NOMO-1 (cell line): ENCODE results near the gene MAB21L2.
"Not testable (repeated sequence)": the region's sequence is repeated elsewhere in the genome, so short reads cannot be mapped to it uniquely, and the experiment has no call there.

ENCODE experiments used
- DNase-seq, 2 experiments: peaks; one replicate each; lab custom pipeline; 2025; ENCODE audit not compliant: unreplicated experiment in 2 of 2; lab: John Stamatoyannopoulos, UW

The MAB21L2 gene

DNA sequence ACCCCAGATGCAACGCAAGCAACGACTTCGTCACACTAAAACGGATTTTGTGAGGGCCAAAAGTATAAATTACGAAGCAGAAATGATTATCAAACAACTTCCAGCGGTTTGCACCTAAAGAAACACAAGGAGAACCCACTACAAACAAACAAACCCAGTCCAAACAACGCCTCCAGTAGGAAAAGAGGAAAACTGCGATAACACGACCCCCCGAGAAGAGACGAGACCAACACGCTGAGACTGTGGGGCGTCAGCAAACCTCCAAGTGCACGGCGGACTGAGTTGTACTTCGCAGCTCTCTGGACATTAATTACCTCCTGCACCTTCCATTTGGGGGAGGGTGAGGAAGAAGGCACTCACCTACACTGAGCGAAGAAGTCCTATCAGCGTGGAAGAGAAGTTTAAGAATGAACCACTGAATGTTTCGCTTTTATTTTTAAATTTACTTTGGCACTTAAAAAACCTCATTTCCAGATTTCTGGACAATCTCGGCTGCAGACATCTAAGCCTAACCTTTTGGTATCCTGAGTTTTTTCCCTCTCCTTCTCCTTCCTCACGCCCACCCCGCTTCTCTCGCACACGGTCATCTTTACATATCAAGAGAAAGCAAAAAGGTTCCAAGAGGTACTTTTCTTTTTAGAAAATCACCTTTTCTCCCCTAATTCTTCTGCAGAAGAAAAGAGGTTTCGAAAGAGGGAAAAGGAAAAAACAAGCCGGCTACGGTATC is at the start of gene MAB21L2:
Gene MAB21L2, plus strand, starts transcription at position 6 of the 727 bp plus-strand sequence. CDS start 879 bp downstream, outside the sequence.
- DNase-seq, result no peak

DNA sequence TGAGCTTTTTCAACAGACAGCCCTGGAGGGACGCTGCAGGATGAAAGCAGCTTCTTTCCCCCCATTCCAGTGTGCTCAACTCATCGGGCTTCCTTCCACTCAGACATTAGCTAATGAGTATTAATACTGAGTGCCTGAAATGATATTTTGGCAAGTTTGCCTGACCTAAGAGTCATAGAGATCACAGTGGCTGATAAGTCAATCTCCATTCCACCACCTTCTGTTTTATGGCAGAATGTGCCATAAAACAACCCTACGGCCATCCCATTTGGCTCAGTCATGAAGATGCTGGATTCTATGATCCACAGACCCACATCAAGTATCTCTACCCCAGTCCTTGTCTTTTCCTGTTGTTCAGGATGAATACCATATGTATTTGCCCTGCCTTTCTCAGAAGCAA is 48.3 kb upstream of the MAB21L2 start:
- no peak for DNase-seq

DNA sequence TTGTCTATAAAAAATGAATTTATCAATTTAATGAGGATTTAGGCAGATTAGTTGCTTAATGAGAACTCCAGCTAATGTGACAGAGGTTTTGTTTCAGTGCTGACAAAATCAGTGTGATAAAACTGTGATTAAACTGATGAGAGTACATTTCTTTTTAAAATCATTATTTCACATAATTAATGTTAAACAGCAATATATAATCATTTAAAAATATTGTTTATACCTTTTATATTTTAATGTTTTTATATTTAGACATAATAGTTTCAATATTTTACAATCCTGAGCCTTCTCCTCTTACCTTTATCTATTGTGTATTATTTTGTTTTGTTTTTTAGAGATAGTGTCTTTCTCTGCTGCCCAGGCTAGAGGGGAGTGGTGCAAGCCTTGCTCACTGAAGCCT is 47.1 kb upstream of the MAB21L2 start:
- DNase-seq, result no peak

DNA sequence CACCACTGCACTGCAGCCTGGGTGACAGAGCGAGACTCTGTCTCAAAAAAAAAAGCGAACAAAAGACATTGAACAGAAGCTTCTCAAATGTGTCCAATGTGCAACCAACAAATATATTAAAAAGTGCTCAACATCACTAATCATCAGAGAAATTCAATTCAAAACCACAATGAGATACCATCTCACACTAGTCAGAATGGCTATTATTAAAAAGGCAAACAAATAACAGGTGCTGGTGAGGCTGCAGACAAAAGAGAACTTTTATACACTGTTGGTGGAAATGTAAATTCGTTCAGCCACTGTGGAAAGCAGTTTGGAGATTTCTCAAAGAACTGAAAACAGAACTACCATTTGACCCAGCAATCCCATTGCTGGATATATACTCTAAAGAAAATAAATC is 44.0 kb upstream of the MAB21L2 start:
- not testable (repeated sequence) for DNase-seq

DNA sequence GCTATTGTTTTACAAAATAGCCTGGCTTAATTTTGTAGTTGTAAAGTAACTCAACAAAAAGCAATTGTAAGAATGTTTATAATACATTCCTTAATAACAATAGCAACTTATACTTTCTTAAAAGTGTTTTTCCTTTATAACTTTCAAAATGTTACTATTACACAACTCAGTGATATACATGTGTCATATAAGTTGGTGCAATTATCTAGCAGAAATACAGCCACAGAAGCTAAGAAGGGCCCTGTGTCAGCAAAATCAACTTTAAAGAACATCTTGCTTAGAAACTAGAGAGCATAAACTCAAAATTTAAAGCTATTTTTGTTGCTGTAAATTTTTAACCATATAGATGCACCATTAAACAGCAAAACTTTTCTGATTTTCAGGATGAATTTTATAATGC is 41.4 kb upstream of the MAB21L2 start:
- DNase-seq, result no peak

DNA sequence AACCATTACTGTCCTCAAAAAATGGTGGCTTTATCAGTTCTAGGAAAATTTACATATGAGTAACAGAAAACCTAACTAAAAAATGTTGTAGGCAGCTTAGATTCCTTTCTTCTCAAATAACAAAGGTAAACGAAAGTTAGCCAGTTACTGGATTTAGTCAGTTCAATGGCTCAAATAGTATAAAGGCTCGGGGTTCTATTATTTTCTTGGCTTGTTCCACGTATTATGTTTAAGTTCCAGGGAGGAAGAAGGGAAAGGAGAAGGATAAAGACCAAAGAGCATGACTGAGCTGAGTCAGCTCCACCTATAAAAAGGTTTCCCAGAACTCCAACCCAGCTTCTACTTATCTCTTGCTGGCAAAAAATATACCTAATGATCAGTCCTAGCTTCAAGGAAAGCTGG is 41.0 kb upstream of the MAB21L2 start:
- no peak for DNase-seq

DNA sequence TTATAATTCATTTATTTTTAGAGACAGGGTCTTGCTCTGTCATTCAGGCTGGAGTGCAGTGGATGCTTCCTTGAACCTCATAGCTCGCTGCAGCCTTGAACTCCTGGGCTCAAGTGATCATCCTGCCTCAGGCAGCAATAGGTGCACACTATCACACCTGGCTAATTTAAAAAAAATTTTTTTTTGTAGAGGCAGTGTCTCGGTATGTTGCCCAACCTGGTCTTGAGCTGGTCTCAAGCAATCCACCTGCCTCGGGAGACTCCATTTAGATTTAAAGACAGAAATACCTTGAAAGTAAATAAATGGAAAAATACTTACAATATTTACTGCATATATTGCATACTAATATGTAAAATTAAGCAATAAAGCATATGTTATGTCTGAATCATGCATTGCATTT is 40.3 kb upstream of the MAB21L2 start:
- DNase-seq, result no peak

DNA sequence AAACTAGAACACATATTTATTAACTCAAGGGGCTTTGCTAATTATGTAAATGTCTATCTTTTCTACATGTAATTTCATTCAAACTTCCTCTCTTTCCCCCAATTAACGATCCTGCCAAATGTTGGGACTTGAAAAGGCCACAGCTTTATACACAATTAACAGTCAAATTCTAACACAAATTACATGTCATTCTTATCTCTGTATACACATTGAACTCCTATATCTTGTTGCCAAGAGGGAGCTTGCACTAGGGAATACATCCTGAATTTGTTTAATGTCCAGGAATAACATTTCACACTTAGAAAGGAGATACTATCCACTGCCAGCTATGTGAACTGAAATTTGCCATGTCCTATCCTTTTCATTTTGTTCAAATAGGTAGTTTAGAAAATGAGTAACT is 38.9 kb upstream of the MAB21L2 start:
- DNase-seq, result no peak

DNA sequence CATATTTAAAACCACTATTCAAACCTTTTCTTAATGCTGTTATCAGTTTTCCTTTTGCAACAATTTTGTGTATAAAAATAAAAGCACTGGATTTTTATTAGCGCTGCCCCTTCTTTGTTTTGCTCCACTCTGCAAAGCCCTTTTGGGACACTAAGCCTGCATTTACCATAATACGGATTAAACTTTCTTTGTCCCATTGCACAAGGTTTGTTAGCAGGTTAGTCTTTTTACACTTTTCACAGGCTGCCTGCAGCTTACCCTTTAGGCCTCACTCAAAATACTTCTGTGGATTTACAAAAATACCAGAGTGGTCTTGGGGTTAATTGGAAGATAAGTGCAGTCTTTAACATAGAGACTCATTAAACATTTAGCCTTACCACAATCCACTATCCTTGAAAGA is 35.7 kb upstream of the MAB21L2 start:
- DNase-seq, result no peak

DNA sequence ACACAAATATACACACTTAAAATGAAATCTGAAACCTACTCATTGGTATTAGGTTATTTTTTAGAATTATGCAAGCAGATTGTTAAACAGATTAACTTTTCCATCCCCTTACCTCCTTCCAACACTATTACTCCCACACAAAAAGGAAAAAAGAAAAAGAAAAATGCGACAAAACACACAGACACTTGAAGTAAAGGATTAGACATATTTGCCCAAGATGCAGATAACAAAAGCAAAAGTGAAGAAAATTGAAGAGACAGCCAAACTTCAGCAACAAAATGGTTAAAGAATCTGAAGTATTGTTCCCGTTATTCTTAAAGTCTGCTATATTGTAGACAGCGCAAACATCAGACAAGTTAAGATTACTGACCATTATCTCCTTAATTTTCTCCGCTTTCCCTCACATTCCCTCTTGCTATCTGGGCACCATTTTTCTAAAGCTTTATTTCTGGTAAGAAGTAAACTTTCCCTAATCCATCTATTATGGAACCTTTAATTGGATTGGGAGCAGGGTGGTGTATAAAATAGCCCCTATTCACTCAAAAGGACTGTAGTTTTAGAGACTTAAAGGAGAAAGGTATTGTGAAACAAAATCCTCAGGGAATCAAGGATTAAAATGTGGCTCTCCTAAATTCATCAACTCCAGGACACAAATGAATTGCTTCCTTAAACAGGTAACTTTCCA is 34.7 kb upstream of the MAB21L2 start:
- DNase-seq, result no peak

DNA sequence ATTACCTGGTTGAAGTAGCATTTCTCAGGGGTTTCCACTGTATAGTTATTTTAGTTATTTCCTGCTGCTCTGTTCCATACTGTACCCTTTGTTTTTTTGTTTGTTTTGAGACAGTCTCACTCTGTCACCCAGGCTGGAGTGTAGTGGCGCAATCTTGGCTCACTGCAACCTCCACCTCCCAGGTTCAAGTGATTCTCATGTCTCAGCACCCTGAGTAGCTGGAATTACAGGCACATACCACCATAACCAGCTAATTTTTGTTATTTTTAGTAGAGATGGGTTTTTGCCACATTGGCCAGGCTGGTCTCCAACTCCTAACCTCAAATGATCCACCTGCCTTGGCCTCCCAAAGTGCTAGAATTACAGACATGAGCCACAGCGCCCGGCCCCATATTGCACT is 24.1 kb upstream of the MAB21L2 start:
- not testable (repeated sequence) for DNase-seq

DNA sequence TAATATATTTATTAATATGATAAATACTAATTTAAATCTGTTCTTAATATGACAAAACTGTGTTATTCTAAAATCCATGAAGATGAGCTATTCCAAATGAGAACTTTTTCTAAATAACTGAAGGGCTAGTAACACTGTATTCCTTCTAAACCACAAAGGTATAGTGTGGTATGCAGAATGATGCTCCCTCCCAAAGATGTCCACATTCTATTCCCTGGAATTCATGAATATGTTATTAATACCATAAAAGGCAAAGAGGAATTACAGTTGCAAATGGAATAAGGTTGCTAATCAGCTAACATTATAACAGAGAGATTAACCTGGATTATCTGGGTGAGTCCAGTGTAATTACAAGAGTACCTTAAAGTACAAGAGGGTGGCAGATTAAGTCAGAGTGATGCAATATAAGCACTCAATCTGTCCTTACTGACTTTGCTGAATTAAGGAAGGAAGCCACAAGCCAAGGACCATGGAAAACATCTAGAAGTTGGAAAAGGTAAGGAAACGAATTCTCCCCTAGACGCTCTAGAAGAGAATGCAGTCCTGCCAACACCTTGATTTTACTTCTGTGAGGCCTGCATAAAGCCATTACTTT is 20.7 kb upstream of the MAB21L2 start:
- no peak for DNase-seq

DNA sequence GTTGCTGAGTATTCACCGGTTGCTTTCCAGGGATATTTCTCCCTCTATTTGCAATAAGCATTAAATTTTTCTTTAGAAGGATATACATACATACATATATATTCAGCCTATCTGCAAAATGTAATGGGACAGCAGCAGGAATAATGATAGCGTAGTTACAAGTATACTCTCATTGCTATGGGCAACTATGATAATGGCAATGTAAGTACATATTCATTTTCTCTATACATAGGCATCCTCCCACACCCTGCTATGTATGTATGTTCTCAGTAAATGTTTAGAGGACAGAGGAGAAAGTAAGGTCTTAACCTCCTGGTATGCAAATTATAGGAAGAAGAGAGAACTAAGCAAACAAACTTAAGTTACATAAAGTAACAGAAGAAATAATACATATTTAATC is 19.7 kb upstream of the MAB21L2 start:
- no peak for DNase-seq

DNA sequence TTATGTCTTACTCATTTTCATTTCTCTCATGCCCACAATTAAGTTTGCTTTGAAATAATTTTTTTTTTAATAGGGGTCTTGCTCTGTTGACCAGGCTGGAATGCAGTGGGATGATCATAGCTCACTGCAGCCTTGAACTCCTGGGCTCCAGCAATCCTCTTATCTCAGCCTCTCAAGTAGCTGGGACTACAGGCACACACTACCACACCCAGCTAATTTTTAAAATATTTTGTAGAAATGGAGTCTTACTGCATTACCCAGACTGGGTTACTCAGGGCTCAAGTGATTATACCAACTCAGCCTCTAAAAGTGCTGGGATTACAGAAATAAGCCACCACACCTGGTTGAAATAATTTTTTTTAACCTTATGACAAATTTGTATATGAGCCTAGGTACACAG is 19.2 kb upstream of the MAB21L2 start:
- no peak for DNase-seq

DNA sequence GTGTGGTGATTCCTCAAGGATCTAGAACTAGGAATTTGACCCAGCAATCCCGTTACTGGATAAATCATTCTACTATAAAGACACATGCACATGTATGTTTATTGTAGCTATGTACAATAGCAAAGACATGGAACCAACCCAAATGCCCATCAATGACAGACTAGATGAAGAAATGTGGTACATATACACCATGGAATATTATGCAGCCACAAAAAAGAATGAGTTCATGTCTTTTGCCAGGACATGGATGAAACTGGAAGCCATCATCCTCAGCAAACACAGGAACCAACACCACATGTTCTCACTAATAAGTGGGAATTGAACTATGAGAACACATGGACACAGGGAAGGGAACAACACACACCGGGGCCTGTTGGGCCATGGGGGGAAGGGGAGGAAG is 17.0 kb upstream of the MAB21L2 start:
- not testable (repeated sequence) for DNase-seq

DNA sequence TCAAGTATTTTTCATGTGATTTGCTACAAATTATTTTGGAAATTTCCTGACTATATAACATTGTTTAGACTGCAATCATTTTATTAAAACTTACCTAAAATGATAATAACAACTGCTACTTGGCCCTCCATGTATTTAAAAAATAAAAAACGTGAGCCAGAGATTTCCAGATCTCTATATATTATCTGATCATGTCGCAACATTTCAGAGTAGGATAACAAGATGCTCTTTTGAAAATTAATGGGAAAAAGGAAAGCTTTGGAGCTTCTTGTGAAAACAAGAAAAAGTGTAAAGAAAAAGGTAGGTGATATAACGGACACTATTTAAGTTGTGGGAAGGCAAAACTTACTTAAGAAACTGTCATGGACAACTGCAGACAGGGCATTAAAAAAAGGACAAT is 14.9 kb upstream of the MAB21L2 start:
- DNase-seq, result no peak

DNA sequence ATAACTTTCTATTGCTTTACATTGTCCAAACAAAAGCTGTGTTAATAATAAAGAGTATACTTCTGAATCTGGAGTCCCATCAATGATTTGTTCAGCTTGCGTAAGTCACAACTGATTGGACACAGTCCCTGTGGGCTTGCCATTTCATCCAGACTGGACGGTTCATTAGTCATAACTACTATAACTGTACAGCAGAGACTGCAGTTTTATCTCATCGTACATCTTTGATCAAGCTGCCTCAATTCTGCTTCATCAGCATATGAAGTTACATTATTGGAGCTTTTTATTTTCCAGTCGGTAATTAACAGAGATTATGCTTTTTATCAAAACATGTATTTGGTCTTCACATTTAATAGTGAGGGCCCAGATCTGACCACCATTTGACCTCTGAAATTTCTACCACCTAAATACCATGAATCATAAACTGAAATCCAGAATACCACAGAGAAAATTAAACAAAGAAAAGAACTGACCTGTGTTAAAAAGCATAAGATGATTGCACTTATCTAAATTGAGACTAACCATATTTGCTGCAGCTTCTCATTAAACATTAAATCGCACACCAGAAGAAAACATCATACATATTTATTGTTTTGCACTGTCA is 12.5 kb upstream of the MAB21L2 start:
- no peak for DNase-seq

DNA sequence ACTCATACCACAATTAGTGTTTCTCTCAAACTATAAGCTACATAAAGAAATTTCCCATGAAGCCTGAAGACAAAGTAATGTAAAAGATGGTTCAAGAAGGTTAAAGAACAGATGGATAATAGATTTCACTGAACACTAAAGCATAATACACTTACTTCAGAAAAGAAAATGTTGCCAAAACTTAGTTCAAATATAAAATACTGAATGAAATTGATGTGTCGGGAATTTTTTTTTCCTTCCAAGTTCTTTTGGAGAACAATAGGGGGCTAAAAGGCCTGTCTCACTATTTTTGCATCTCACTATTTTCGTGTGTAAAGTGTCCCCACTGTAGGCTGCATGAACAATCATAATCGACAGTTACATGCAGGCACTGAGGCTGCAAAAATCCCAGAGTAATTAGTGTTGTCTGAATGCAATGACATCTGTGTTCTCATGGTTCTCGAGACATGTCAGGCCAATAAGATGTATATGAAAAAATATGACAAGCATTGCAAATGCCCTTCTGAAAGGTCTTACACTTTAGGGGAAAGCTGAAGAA is 11.9 kb upstream of the MAB21L2 start:
- DNase-seq, result no peak

DNA sequence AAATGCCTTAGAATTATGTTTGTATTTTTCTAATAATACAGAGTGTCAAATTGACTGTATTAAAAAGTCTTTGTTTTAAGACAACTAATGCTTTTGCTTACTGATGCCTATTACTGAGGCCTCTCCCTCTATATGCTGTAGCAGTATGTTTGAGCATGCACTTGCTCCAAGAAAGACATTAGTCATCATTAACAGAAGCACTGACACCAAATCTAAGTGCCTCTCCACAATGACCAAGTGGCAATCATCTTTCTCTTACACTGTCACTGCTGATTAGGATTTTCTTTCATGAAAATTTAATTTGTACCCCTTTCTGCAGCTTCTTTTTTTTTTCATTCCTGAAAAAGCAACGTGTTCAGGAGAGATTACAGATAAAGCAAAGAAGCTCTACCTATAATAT is 11.1 kb upstream of the MAB21L2 start:
- DNase-seq, result no peak

DNA sequence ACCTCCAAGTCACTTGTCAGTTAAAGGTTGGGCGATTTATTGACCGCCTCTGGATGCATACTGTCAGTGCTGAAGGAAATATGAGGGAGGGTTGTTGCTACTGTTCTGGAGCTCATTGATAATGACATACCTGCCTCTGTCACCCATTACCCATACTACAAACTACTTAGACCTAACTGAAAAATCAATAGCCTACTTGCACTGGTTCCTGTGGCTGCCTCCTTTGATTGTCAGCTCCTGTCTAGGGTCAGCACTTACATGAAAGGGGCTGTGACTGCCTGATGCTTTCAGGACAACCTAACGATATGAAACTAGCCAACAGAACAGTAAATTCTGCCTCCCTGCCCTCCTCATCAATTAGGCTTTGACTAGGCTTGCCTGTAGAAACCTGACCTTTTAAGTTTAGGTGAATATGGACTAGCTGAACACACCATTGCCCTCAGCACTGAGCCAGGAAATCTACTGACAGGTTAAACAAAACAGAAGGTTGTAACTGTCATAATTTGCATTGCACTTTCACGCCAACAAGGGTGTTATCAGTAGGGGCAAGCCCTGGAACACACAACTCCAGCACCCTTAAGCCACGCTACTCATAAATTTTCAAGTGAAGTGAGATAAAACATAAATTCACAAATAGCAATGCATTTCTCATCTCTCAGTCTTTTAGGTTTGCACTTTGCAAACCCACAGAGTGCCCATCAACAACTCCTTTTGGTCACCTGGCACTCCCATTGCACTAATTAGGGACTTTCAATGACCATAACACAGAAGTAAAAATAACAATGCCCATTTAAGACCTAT is 9.0 kb upstream of the MAB21L2 start:
- DNase-seq, result no peak

DNA sequence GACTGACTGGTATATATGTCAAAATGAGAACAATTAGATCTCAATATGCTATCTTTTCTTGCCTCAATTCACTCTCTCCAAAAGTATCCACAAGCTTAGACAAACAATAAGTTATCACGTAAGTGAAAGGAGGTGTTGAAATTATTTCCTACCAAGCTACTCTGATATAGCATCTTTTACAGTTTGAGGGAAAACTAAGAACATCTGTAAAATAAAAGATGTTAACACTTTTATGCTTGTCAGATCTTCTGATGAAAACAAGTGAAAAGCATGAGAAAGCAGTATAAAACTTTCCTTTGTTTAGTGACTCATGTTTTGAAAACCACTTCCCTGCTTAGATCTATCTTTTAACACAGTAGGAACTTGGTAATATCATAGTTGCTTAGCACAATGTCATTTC is 8.4 kb upstream of the MAB21L2 start:
- no peak for DNase-seq
